ENCODE measurements around the gene PDZRN4.

Gene PDZRN4

GRCh38 chr12:41476499-41477439 is 288.6 kb downstream of the PDZRN4 start:
- TF ChIP-seq CTCF (IDR thresholded peaks at IDR 0.05) = no peak
- H3K27me3 Mint-ChIP-seq (ENCODE audit: low read depth, poor library complexity) = peaks cover 3% of the 10 kb centered on the region
- H3K36me3 Mint-ChIP-seq (ENCODE audit: low read depth) = no peaks in the 10 kb centered on the region
- peaks cover 10% of the 10 kb centered on the region for H3K4me1 Mint-ChIP-seq
- H3K9me3 Mint-ChIP-seq = no peaks in the 10 kb centered on the region
- no peak for DNase-seq
- peak overlapping the region; percentile 34 for H3K27ac Mint-ChIP-seq
- H3K4me3 Mint-ChIP-seq = no peak overlapping the region

GRCh38 chr12:41479426-41479825 is 291.3 kb downstream of the PDZRN4 start:
- no peak for DNase-seq
- H3K9me3 Mint-ChIP-seq = no peaks in the 10 kb centered on the region

GRCh38 chr12:41485203-41485602 is 297.1 kb downstream of the PDZRN4 start:
- no peak for TF ChIP-seq CTCF (IDR thresholded peaks at IDR 0.05)
- Mint-ChIP-seq H3K27ac (peak overlapping the region; percentile 1), H3K4me1 (no peaks in the 10 kb centered on the region), H3K4me3 (no peak overlapping the region), H3K9me3 (no peaks in the 10 kb centered on the region), H3K27me3 (ENCODE audit: low read depth, poor library complexity) (peaks cover 4% of the 10 kb centered on the region), H3K36me3 (ENCODE audit: low read depth) (no peaks in the 10 kb centered on the region)
- DNase-seq = no peak

More at GRCh38 chr12:41479426-41479825, 291.3 kb downstream of the PDZRN4 start:
- Mint-ChIP-seq H3K4me3 (no peak overlapping the region), H3K27me3 (ENCODE audit: low read depth, poor library complexity) (peaks cover 3% of the 10 kb centered on the region), H3K27ac (no peak overlapping the region), H3K36me3 (ENCODE audit: low read depth) (no peaks in the 10 kb centered on the region), H3K4me1 (peaks cover 10% of the 10 kb centered on the region)
- no peak for TF ChIP-seq CTCF (IDR thresholded peaks at IDR 0.05)

- TF ChIP-seq CTCF (IDR thresholded peaks at IDR 0.05) = no peak
- DNase-seq = no peak
- Mint-ChIP-seq H3K27me3 (ENCODE audit: low read depth, poor library complexity) (peaks cover 4% of the 10 kb centered on the region), H3K9me3 (no peaks in the 10 kb centered on the region), H3K36me3 (ENCODE audit: low read depth) (no peaks in the 10 kb centered on the region), H3K4me1 (no peaks in the 10 kb centered on the region), H3K27ac (no peak overlapping the region), H3K4me3 (no peak overlapping the region)
Measured at GRCh38 chr12:41486718-41487117, 298.6 kb downstream of the PDZRN4 start.

- no peaks in the 10 kb centered on the region for H3K4me1 Mint-ChIP-seq
- no peaks in the 10 kb centered on the region for H3K9me3 Mint-ChIP-seq
- no peak for DNase-seq
- H3K4me3 Mint-ChIP-seq = no peak overlapping the region
- no peaks in the 10 kb centered on the region for H3K27me3 Mint-ChIP-seq (ENCODE audit: low read depth, poor library complexity)
- no peak for TF ChIP-seq CTCF (IDR thresholded peaks at IDR 0.05)
- H3K36me3 Mint-ChIP-seq (ENCODE audit: low read depth) = no peaks in the 10 kb centered on the region
- no peak overlapping the region for H3K27ac Mint-ChIP-seq
Measured at GRCh38 chr12:41496009-41496408, 307.9 kb downstream of the PDZRN4 start.

GRCh38 chr12:41497409-41497808 is 309.3 kb downstream of the PDZRN4 start:
- H3K4me1 Mint-ChIP-seq = no peaks in the 10 kb centered on the region
- no peak overlapping the region for H3K4me3 Mint-ChIP-seq
- no peak for DNase-seq
- no peak overlapping the region for H3K27ac Mint-ChIP-seq
- H3K27me3 Mint-ChIP-seq (ENCODE audit: low read depth, poor library complexity) = no peaks in the 10 kb centered on the region
- TF ChIP-seq CTCF (IDR thresholded peaks at IDR 0.05) = no peak
- H3K9me3 Mint-ChIP-seq = no peaks in the 10 kb centered on the region
- no peaks in the 10 kb centered on the region for H3K36me3 Mint-ChIP-seq (ENCODE audit: low read depth)
